ENCODE results near the gene PTF1A. TPM values are rescaled to one million over a fixed set of nuclear protein-coding genes. Genes with fewer than 3 reads are reported as not detected.
A peak's percentile ranks its signal among the peaks of the same experiment; 100 is the strongest.

The PTF1A gene
- total RNA-seq, 1 donor from 2014 or later: 50.7 TPM

GRCh38 chr10:23200586-23200985 is 8.5 kb downstream of the PTF1A start:
- Mint-ChIP-seq H3K27me3 (peaks cover 60% of the 10 kb centered on the region), H3K4me1 (ENCODE audit: low read depth) (peaks cover 57% of the 10 kb centered on the region), H3K36me3 (ENCODE audit: insufficient read depth) (peaks cover 3% of the 10 kb centered on the region), H3K27ac (peak overlapping the region; percentile 24), H3K9me3 (ENCODE audit: low read depth) (peaks cover 3% of the 10 kb centered on the region), H3K4me3 (ENCODE audit: low read depth) (peak overlapping the region; percentile 80)
- no peak for DNase-seq (ENCODE audit: low spot score, unreplicated experiment)
- no peak for TF ChIP-seq CTCF (IDR thresholded peaks at IDR 0.05; ENCODE audit: unreplicated experiment)

- Mint-ChIP-seq H3K4me1 (ENCODE audit: low read depth) (peaks cover 58% of the 10 kb centered on the region), H3K4me3 (ENCODE audit: low read depth) (peak overlapping the region; percentile 80), H3K9me3 (ENCODE audit: low read depth) (peaks cover 3% of the 10 kb centered on the region), H3K27ac (peak overlapping the region; percentile 24), H3K36me3 (ENCODE audit: insufficient read depth) (peaks cover 3% of the 10 kb centered on the region), H3K27me3 (peaks cover 54% of the 10 kb centered on the region)
- TF ChIP-seq CTCF (IDR thresholded peaks at IDR 0.05; ENCODE audit: unreplicated experiment): no peak
- no peak for DNase-seq (ENCODE audit: low spot score, unreplicated experiment)
Measured at GRCh38 chr10:23200997-23201652, 9.0 kb downstream of the PTF1A start.

- Mint-ChIP-seq H3K27ac (peak overlapping the region; percentile 85), H3K4me1 (ENCODE audit: low read depth) (peaks cover 58% of the 10 kb centered on the region), H3K4me3 (ENCODE audit: low read depth) (peak overlapping the region; percentile 23), H3K36me3 (ENCODE audit: insufficient read depth) (peaks cover 3% of the 10 kb centered on the region), H3K27me3 (peaks cover 47% of the 10 kb centered on the region), H3K9me3 (ENCODE audit: low read depth) (peaks cover 3% of the 10 kb centered on the region)
- TF ChIP-seq CTCF (IDR thresholded peaks at IDR 0.05; ENCODE audit: unreplicated experiment): no peak
- no peak for DNase-seq (ENCODE audit: low spot score, unreplicated experiment)
Measured at GRCh38 chr10:23201837-23202236, 9.7 kb downstream of the PTF1A start.

- Mint-ChIP-seq H3K27me3 (peaks cover 41% of the 10 kb centered on the region), H3K9me3 (ENCODE audit: low read depth) (peaks cover 3% of the 10 kb centered on the region), H3K27ac (no peak overlapping the region), H3K4me3 (ENCODE audit: low read depth) (no peak overlapping the region), H3K4me1 (ENCODE audit: low read depth) (peaks cover 60% of the 10 kb centered on the region), H3K36me3 (ENCODE audit: insufficient read depth) (peaks cover 3% of the 10 kb centered on the region)
- DNase-seq (ENCODE audit: low spot score, unreplicated experiment): no peak
- no peak for TF ChIP-seq CTCF (IDR thresholded peaks at IDR 0.05; ENCODE audit: unreplicated experiment)
Measured at GRCh38 chr10:23202779-23203178, 10.7 kb downstream of the PTF1A start.

- Mint-ChIP-seq H3K4me1 (ENCODE audit: low read depth) (peaks cover 52% of the 10 kb centered on the region), H3K9me3 (ENCODE audit: low read depth) (peaks cover 3% of the 10 kb centered on the region), H3K27ac (no peak overlapping the region), H3K4me3 (ENCODE audit: low read depth) (no peak overlapping the region), H3K36me3 (ENCODE audit: insufficient read depth) (peaks cover 3% of the 10 kb centered on the region), H3K27me3 (peaks cover 35% of the 10 kb centered on the region)
- DNase-seq (ENCODE audit: low spot score, unreplicated experiment): no peak
- no peak for TF ChIP-seq CTCF (IDR thresholded peaks at IDR 0.05; ENCODE audit: unreplicated experiment)
Measured at GRCh38 chr10:23203369-23204325, 11.5 kb downstream of the PTF1A start.

Data from progenitor cell of endocrine pancreas (in vitro differentiated cells).